Heart right ventricle (tissue), 16 donors: ENCODE measurements around the gene NANOS3. TPM values are rescaled to one million over a fixed set of nuclear protein-coding genes. Genes with fewer than 3 reads are reported as not detected.

Source experiments
- ATAC-seq, 8 donors: fragments of 200-7000 bp; cut with Tn5 transposase; one replicate each; pipeline ENCODE4 v1.9.1; 2020; ENCODE audit warnings: mild to moderate bottlenecking in 8 of 8, moderate library complexity in 8 of 8, moderate number of reproducible peaks in 1 of 8
- DNase-seq, 2 donors: peaks; one replicate each; pipeline ENCODE4 v3.0.0-alpha.2; 2020
- H3K27ac ChIP-seq, 10 donors: fragments of 200-600 bp; sonication (generic) in 2 of 10; one replicate each; pipeline versions ENCODE4 v1.5.0 to v1.8.0; 2020 to 2022; ENCODE audit warnings: mild to moderate bottlenecking in 3 of 10
- H3K27me3 ChIP-seq, 7 donors: fragments of 200-600 bp; one replicate each; pipeline ENCODE4 v1.8.0; 2021 to 2022; ENCODE audit warnings: mild to moderate bottlenecking in 2 of 7
- H3K36me3 ChIP-seq, 9 donors: fragments of 200-600 bp; sonication (generic) in 1 of 9; one replicate each; pipeline versions ENCODE4 v1.5.0 to v1.8.0; 2020 to 2022; ENCODE audit warnings: mild to moderate bottlenecking in 2 of 9
- H3K4me1 ChIP-seq, 9 donors: fragments of 200-600 bp; sonication (generic) in 1 of 9; one replicate each; pipeline versions ENCODE4 v1.5.0 to v1.8.0; 2020 to 2022; ENCODE audit warnings: mild to moderate bottlenecking in 4 of 9
- H3K4me3 ChIP-seq, 10 donors: fragments of 200-600 bp; sonication (generic) in 2 of 10; one replicate each; pipeline versions ENCODE4 v1.5.0 to v1.8.0; 2020 to 2022; ENCODE audit warnings: mild to moderate bottlenecking in 7 of 10, moderate library complexity in 2 of 10
- H3K9me3 ChIP-seq, 11 donors: fragments of 200-600 bp in 10 of 11; sonication (generic) in 2 of 11; one replicate each; pipeline versions ENCODE4 v1.5.0 to v1.8.0; 2013 to 2022; ENCODE audit warnings: mild to moderate bottlenecking in 2 of 11, control low read depth in 1 of 11, moderate library complexity in 1 of 11
- WGBS, 2 donors: extraction: QIAGEN DNeasy Blood & Tissue Kit; methylation state at CpG; one replicate each; pipeline ENCODE4 v1.1.7; 2013; ENCODE audit warnings: inconsistent platforms in 1 of 2; 5-methylcytosine and 5-hydroxymethylcytosine counted together
- intact Hi-C, 10 donors: fragments of 100-400 bp; cut with DNase I; formaldehyde crosslinking; loops; one replicate each; pipeline versions ENCODE4 v1.11.1 to v1.14.2; 2022
- polyA plus RNA-seq, 2 donors: library from polyadenylated mRNA; stranded (reverse); fragments of 200-250 nt; gene quantifications; one replicate each; pipeline ENCODE4 v1.2.3, GENCODE V29; 2013
- total RNA-seq, 10 donors: library from RNA; stranded (reverse); fragmentation: NEBNext Ultra II Directional in 3 of 10; extraction: Animal tissue kit (Norgen Biotek cat#: 25700) in 3 of 10; gene quantifications; one replicate each; pipeline versions ENCODE4 v1.2.1 to v1.2.4, GENCODE V29; 2021 to 2023
- TF ChIP-seq, protein P1 (sequence below), 9 donors: fragments of 200-600 bp; sonication (generic) in 2 of 9; IDR thresholded peaks; one replicate each; pipeline versions ENCODE4 v1.5.0 to v1.8.0; 2021 to 2022; ENCODE audit warnings: antibody characterized with exemption in 9 of 9, mild to moderate bottlenecking in 5 of 9, moderate library complexity in 1 of 9
- donor health status: Arrhythmogenic right ventricular cardiomyopathy.
- donor health status: ischemic (EF 13 %, LVEDD 7.1; RV severe dilation, severe dysfunction).
- donor health status: healthy with polysubstance abuse.
- donor health status: DM: no; HTN: yes; CAD: no.
- donor health status: DM: no; HTN: no; CAD: no.
- donor health status: ischemic (EF 25% LVEDD 6.9; RV normal size, moderate dysfunction).
- donor health status: ischemic (EF 25% LVEDD 5.7; RV mildly dilated, moderate dysfunction).
- donor health status: healthy.
- donor health status: DM: yes; HTN: yes; CAD: no.
- donor health status: Ischemic cardiomyopathy.
- donor health status: ischemic (EF 35%, LVEDD 5.7; RV mildly dilated, moderate dysfunction).
- donor health status: nonischemic (EF 11% LVEDD 7.7; RV severe dilation, severe dysfunction).
- donor health status: DM: yes; HTN: yes; CAD: no.
- donor health status: PGD.
- donor health status: ischemic (EF 29% LVEDD 5.4; RV normal size, mild dysfunction).
- donor health status: nonischemic (EF 23%, LVEDD 6.1; RV moderate dilation, normal function).

Gene NANOS3
- total and polyA plus RNA-seq, 12 donors, result 0.37 to 2.9 (median 0.98) TPM; not detected in 4

DNA sequence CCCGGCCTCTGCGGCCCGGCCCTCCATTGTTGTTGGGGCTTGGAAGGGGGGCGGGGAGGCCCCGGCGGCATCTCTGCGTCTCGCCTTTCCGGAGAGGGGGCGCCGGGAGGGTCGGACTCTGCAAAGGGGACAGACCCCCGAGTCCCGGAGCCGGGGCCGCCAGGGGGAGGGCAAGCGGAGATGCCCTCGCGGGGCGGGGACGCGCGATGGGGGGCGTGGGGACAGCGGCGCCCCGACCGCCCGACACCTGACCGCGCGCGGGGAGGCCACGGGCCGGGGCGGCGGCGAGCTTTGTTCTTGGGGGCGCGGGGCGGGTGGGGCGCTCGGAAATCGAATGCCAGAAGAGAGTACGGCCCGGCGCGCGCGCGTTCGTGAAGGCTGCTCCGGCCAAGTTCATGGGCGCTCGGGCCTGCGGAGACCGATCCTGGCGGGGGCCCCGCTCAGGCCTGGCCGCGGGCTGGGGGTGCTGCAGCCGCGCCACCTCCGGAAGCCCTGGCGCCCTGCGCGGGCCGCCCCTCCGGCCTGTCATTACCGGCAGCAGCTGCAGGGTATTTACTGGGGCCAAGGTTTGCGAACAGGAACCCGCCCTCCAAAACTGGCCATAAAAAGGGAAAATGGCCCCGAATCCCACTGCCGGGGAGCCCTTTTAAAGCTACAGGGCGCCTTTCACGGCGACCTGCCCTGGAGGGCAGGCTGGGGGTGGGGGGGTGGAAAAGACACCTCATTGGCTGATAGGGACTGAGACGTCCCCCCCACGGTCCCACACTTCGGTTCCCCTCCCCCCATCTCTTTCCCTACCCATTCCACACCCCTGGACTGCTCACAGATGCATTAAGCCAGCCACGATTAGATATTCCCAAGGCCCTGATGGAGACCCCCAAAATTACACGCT lies 11.1 kb upstream of the NANOS3 start:
- intact Hi-C loops, result loop anchor here in 3 of 10 donors (5.0 to 10.0 kb wide), 3 partner anchors 269 to 591 kb away; no protein-coding TSS in a partner anchor
- Histone ChIP-seq H3K9me3 (no peaks in the 10 kb centered on the region), H3K4me3 (peak overlapping the region; percentile 56 to 92 (median 75)), H3K4me1 (peaks cover 9 to 36% (median 26%) of the 10 kb centered on the region in 9 donors), H3K27ac (peak overlapping the region in 8 of 10 donors; percentile 33 to 81 (median 62)), H3K36me3 (no peaks in the 10 kb centered on the region), H3K27me3 (peaks cover 0 to 29% (median 0%) of the 10 kb centered on the region in 7 donors)
- ATAC-seq (no peak), DNase-seq (no peak)
- 2% methylated on average over 74 to 82 of the region's 82 CpGs for WGBS, 2 donors
- TF ChIP-seq, protein P1, sequence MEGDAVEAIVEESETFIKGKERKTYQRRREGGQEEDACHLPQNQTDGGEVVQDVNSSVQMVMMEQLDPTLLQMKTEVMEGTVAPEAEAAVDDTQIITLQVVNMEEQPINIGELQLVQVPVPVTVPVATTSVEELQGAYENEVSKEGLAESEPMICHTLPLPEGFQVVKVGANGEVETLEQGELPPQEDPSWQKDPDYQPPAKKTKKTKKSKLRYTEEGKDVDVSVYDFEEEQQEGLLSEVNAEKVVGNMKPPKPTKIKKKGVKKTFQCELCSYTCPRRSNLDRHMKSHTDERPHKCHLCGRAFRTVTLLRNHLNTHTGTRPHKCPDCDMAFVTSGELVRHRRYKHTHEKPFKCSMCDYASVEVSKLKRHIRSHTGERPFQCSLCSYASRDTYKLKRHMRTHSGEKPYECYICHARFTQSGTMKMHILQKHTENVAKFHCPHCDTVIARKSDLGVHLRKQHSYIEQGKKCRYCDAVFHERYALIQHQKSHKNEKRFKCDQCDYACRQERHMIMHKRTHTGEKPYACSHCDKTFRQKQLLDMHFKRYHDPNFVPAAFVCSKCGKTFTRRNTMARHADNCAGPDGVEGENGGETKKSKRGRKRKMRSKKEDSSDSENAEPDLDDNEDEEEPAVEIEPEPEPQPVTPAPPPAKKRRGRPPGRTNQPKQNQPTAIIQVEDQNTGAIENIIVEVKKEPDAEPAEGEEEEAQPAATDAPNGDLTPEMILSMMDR (IDR thresholded peaks at IDR 0.05), result no peak

DNA sequence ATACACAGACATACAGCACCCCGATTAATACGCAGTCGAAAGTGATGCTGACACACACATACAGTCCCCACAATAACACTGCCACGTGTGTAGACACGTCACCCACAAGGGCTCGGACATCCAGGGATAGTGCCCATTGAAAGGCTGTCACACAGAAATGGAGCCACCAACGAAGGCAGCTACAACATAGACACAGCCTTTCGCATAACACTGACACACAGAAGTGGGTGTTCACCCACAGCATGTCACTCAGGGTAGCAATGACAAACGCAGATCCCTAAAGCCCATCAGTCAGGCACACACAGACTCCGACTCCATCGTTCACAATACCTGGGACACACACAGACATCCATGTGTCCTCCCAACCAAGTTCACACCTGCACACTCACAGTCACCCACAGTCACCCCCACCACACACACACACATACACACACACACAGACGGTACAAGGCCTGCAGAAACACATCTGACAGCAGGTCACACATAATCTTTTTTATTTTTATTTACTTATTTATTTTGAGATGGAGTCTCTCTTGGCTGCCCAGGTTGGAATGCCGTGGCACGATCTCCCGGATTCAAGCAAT lies 10.4 kb upstream of the NANOS3 start:
- H3K4me3 ChIP-seq, result peak overlapping the region in 8 of 10 donors; percentile 56 to 86 (median 75)
- H3K27me3 ChIP-seq, result peaks cover 0 to 29% (median 0%) of the 10 kb centered on the region in 7 donors
- no peak for ATAC-seq
- intact Hi-C loops, result loop anchor here in 3 of 10 donors (5.0 to 10.0 kb wide), 3 partner anchors 269 to 592 kb away; no protein-coding TSS in a partner anchor
- H3K9me3 ChIP-seq, result no peaks in the 10 kb centered on the region
- H3K27ac ChIP-seq, result peak overlapping the region in 3 of 10 donors; percentile 55 to 64 (median 59)
- H3K4me1 ChIP-seq, result peaks cover 6 to 29% (median 19%) of the 10 kb centered on the region in 9 donors
- TF ChIP-seq, protein P1 (IDR thresholded peaks at IDR 0.05), result no peak
- no peak for DNase-seq
- WGBS, 2 donors, result 71 to 75% methylated on average over 15 of the region's 15 CpGs
- no peaks in the 10 kb centered on the region for H3K36me3 ChIP-seq

DNA sequence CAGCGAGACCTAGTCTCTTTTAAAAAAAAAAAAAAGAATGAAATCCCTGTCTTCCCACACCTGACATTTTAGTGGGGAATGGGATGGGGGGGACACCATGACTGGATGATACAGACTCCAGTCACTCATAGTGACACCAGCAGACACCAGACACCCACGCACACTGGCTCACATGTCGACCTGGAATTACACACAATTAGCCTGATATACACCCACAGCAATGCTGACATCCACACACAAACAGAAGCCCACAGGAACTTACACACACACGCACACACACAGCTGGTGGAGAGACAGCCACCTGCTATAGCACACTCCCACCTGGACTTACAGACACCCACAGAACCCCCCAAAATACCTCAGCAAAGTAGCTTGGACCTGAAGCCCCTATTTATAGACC lies 8.3 kb upstream of the NANOS3 start:
- Histone ChIP-seq H3K4me3 (no peak overlapping the region), H3K4me1 (peaks cover 3 to 28% (median 13%) of the 10 kb centered on the region in 9 donors), H3K27ac (peak overlapping the region in 1 of 10 donors; percentile 37), H3K36me3 (no peaks in the 10 kb centered on the region), H3K9me3 (no peaks in the 10 kb centered on the region), H3K27me3 (peaks cover 0 to 44% (median 0%) of the 10 kb centered on the region in 7 donors)
- TF ChIP-seq, protein P1 (IDR thresholded peaks at IDR 0.05), result no peak
- intact Hi-C loops, result loop anchor here in 3 of 10 donors (5.0 to 10.0 kb wide), 3 partner anchors 271 to 594 kb away; no protein-coding TSS in a partner anchor
- 86 to 89% methylated on average over 4 of the region's 4 CpGs for WGBS, 2 donors
- ATAC-seq (no peak), DNase-seq (no peak)

DNA sequence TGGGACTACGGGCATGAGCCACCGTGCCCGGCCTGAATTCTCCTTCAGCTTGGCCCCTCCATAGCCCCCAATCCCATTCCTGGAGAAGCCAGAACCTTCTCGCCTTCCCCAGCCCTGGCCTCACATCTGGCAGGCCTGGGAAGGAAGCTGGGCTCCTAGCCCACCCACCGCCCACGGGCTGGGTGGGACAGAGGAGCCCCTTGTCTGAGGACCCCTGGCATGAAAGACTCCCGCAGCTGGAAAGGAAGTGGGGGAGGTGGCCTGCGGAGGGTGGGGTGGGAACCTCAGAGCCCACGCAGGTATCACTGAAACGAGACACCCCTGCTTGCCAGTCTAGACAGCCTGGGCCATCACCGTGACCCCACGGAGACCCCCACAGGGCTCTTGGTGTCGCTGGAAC lies 7.7 kb upstream of the NANOS3 start:
- intact Hi-C loops, result loop anchor here in 3 of 10 donors (5.0 to 10.0 kb wide), 3 partner anchors 272 to 594 kb away; no protein-coding TSS in a partner anchor
- H3K9me3 ChIP-seq, result no peaks in the 10 kb centered on the region
- no peak for DNase-seq
- TF ChIP-seq, protein P1 (IDR thresholded peaks at IDR 0.05), result no peak
- ATAC-seq, result no peak
- H3K27ac ChIP-seq, result peak overlapping the region in 1 of 10 donors; percentile 37
- H3K36me3 ChIP-seq, result no peaks in the 10 kb centered on the region
- H3K27me3 ChIP-seq, result peaks cover 0 to 43% (median 0%) of the 10 kb centered on the region in 7 donors
- no peak overlapping the region for H3K4me3 ChIP-seq
- peaks cover 3 to 23% (median 12%) of the 10 kb centered on the region in 9 donors for H3K4me1 ChIP-seq
- WGBS, 2 donors, result 72 to 74% methylated on average over 13 of the region's 13 CpGs
